Right atrium auricular region (tissue), 2 donors: ENCODE results near the gene SKAP1. TPM values are rescaled to one million over a fixed set of nuclear protein-coding genes. Genes with fewer than 3 reads are reported as not detected.

Source experiments
- DNase-seq: peaks from one replicate; pipeline ENCODE4 v3.0.0-alpha.2; 2019; ENCODE audit warnings: low spot score
- H3K27ac ChIP-seq, 2 donors: fragments of 200-600 bp; sonication (generic); 1 replicate in 1 of 2; 2 replicates in 1 of 2; pipeline ENCODE4 v1.5.1; 2016 to 2019
- H3K27me3 ChIP-seq, 2 donors: fragments of 200-600 bp; sonication (generic); one replicate each; pipeline versions ENCODE4 v1.5.1 to v1.6.0; 2017 to 2019
- H3K36me3 ChIP-seq: fragments of 200-600 bp; sonication (generic); one replicate; pipeline ENCODE4 v1.5.1; 2016
- H3K4me1 ChIP-seq, 2 donors: fragments of 200-600 bp; sonication (generic); one replicate each; pipeline versions ENCODE4 v1.5.1 to v1.6.0; 2017 to 2019
- H3K4me3 ChIP-seq, 2 donors: fragments of 200-600 bp; sonication (generic); 1 replicate in 1 of 2; 2 replicates in 1 of 2; pipeline ENCODE4 v1.5.1; 2017 to 2019; ENCODE audit warnings: mild to moderate bottlenecking in 1 of 2, moderate library complexity in 1 of 2
- H3K9me3 ChIP-seq, 2 donors: fragments of 200-600 bp; sonication (generic); one replicate each; pipeline ENCODE4 v1.5.1; 2019
- CTCF ChIP-seq, 2 donors: fragments of 200-600 bp; sonication (generic); IDR thresholded peaks; one replicate each; pipeline ENCODE4 v1.5.1; 2019; ENCODE audit warnings: antibody characterized with exemption in 2 of 2
- total RNA-seq, 2 donors: library from RNA; depleted of rRNA; stranded (reverse); fragments of >200 nt; gene quantifications; one replicate each; pipeline ENCODE4 v1.1.0, GENCODE V29; 2016

The SKAP1 gene
- total RNA-seq, 2 donors from 2014 or later = not detected

- Histone ChIP-seq H3K4me1 (peaks cover 0 to 7% of the 10 kb centered on the region in 2 donors), H3K4me3 (no peak overlapping the region), H3K27ac (no peak overlapping the region), H3K27me3 (no peaks in the 10 kb centered on the region), H3K36me3 (no peaks in the 10 kb centered on the region), H3K9me3 (no peaks in the 10 kb centered on the region)
- DNase-seq = no peak
- TF ChIP-seq CTCF (IDR thresholded peaks at IDR 0.05) = no peak
These were observed 159.1 kb downstream of the SKAP1 start for GRCh38 chr17:48270899-48271298.

- H3K4me3 ChIP-seq = no peak overlapping the region
- DNase-seq = no peak
- no peak overlapping the region for H3K27ac ChIP-seq
- H3K36me3 ChIP-seq = no peaks in the 10 kb centered on the region
- no peaks in the 10 kb centered on the region for H3K27me3 ChIP-seq
- peaks cover 0 to 7% of the 10 kb centered on the region in 2 donors for H3K4me1 ChIP-seq
- no peaks in the 10 kb centered on the region for H3K9me3 ChIP-seq
- no peak for TF ChIP-seq CTCF (IDR thresholded peaks at IDR 0.05)
These were observed 160.8 kb downstream of the SKAP1 start for GRCh38 chr17:48269209-48269608.

GRCh38 chr17:48263731-48264035 is 166.3 kb downstream of the SKAP1 start:
- H3K9me3 ChIP-seq = no peaks in the 10 kb centered on the region
- H3K27ac ChIP-seq = no peak overlapping the region
- H3K4me3 ChIP-seq = no peak overlapping the region
- no peaks in the 10 kb centered on the region for H3K4me1 ChIP-seq
- H3K27me3 ChIP-seq = no peaks in the 10 kb centered on the region
- no peaks in the 10 kb centered on the region for H3K36me3 ChIP-seq
- no peak for TF ChIP-seq CTCF (IDR thresholded peaks at IDR 0.05)
- no peak for DNase-seq

- peak; percentile 12 to 58 for TF ChIP-seq CTCF (IDR thresholded peaks at IDR 0.05)
- H3K4me3 ChIP-seq = no peak overlapping the region
- no peaks in the 10 kb centered on the region for H3K9me3 ChIP-seq
- no peaks in the 10 kb centered on the region for H3K27me3 ChIP-seq
- no peak overlapping the region for H3K27ac ChIP-seq
- no peaks in the 10 kb centered on the region for H3K36me3 ChIP-seq
- H3K4me1 ChIP-seq = no peaks in the 10 kb centered on the region
- DNase-seq = no peak
These were observed 166.9 kb downstream of the SKAP1 start for GRCh38 chr17:48262982-48263730.

- no peaks in the 10 kb centered on the region for H3K36me3 ChIP-seq
- H3K27me3 ChIP-seq = no peaks in the 10 kb centered on the region
- no peak overlapping the region for H3K27ac ChIP-seq
- DNase-seq = no peak
- no peaks in the 10 kb centered on the region for H3K9me3 ChIP-seq
- no peak overlapping the region for H3K4me3 ChIP-seq
- no peaks in the 10 kb centered on the region for H3K4me1 ChIP-seq
- peak in 1 of 2 donors; percentile 32 for TF ChIP-seq CTCF (IDR thresholded peaks at IDR 0.05)
These were observed 168.6 kb downstream of the SKAP1 start for GRCh38 chr17:48261297-48261880.
